Testis (tissue), 2 donors: ENCODE data around the gene QRFP.

Experiments used
- CTCF ChIP-seq, 3 experiments: fragments of 450-650 bp in 2 of 3; fragments of 200-600 bp in 1 of 3; sonication (generic) in 1 of 3; IDR thresholded peaks; one replicate each; pipeline ENCODE4 v1.5.1; 2016 to 2019; ENCODE audit warnings: antibody characterized with exemption in 3 of 3, mild to moderate bottlenecking in 2 of 3, moderate library complexity in 1 of 3
- POLR2A ChIP-seq: fragments of 450-650 bp; IDR thresholded peaks from one replicate; pipeline ENCODE4 v1.6.1; 2017; ENCODE audit warnings: antibody characterized with exemption, mild to moderate bottlenecking, moderate library complexity

GRCh38 chr9:130872508-130872907 lies 24.1 kb downstream of the QRFP start:
- TF ChIP-seq CTCF (IDR thresholded peaks at IDR 0.05) (no peak), POLR2A (no peak)
